ENCODE data around the gene TAF10.

TAF10 gene

GRCh38 chr11:6642957-6643356 is 30.9 kb upstream of the TAF10 start:
- FAIRE-seq (no peak), DNase-seq (ENCODE audit: extremely low spot score, insufficient read length, low read depth) (no peak)

DNA sequence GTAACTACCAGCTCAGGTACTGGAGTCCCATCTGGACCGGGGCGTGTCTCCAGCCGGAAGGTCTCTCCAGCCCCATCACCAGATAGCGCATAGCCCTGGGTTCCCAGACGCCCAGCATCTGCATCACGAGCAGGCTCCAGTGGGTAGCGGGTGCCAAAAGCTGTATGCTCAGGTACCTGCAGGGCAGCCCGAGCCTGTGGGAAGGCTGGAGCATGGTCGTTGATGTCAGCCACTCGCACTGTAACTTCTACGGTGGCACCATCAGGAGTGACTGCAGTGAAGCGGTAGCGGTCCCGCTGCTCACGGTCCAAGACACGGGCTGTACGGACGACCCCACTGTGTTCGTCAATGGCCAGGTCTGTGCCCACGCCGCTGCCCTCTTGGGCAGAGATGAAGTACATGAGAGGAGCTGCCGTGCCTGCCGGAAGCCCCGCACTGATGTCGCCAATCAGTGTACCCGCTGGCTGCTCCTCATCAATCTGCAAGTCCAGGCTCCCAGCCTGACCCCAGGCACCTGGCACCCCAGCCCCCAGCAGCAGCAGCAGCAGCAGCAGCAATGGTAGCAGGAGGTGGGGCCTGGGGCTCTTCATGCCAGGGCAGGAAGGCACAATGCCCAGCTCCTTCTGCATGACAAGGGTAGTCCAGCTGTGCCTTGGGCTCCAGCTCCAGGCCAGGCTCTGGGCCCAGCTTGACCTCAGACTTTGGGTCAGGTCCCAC is 29.1 kb upstream of the TAF10 start:
- FAIRE-seq, result no peak
- DNase-seq (ENCODE audit: extremely low spot score, insufficient read length, low read depth), result no peak

DNA sequence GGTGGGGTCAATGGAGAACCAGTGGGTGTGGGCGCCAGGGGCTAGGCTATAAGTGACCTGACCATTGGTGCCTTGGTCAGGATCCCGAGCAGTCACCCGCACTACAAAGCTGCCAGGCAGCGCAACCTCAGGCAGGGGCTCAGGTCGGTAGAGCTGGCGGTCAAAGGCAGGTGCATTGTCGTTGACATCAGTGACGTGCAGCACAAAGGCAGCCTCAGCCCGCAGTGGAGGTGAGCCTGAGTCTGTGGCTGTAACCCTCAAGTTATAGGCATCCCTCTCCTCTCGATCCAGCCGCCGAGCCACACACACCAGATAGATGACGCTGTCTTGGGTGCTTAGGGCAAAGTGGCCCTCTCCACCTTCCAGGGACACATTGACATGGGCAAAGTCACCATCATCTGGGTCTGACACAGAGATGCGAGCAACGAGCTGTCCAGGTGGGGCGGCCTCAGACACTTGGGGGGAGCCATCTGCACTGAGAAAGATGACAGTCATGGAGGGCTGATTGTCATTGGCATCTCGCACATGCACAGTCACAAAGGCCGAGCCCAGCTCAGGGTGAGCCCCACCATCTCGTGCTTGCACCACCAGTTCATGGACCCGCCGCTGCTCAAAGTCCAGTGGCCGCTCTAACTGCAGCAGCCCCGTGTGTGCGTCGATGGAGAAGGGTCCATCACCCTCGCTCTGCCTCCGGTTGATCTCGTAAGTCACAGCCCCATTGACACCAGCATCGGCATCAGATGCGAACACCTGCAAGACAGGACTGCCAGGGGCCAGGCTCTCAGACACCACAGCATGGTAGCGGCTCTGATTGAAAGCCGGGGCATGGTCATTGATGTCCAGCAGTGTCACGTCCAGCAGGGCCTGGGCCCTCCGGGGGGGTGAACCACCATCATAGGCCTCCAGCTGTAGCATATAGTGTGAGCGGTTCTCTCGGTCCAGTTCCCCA is 28.3 kb upstream of the TAF10 start:
- DNase-seq (ENCODE audit: extremely low spot score, insufficient read length, low read depth), result no peak
- FAIRE-seq, result no peak

GRCh38 chr11:6638429-6638828 is 26.4 kb upstream of the TAF10 start:
- FAIRE-seq (no peak), DNase-seq (ENCODE audit: extremely low spot score, insufficient read length, low read depth) (no peak)

DNA sequence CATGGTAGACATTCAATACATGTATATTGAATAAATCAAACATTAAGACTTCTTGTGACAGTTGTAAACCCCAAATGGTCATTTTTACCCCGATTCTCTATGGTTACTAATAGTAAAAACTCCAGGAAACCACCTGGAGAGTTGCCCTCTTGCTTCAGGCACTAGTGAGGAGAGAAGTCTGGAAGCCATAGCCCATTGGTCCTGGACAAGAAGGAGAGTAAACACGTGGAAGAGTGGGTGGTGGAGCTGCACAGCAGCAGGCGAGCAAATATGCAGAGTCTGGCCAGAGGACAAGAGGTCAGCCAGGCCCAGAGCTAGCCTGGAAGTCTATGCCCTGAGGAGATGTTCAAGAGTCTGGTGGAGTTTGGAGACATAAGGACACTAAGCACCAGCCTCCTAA is 25.9 kb upstream of the TAF10 start:
- FAIRE-seq, result no peak

DNA sequence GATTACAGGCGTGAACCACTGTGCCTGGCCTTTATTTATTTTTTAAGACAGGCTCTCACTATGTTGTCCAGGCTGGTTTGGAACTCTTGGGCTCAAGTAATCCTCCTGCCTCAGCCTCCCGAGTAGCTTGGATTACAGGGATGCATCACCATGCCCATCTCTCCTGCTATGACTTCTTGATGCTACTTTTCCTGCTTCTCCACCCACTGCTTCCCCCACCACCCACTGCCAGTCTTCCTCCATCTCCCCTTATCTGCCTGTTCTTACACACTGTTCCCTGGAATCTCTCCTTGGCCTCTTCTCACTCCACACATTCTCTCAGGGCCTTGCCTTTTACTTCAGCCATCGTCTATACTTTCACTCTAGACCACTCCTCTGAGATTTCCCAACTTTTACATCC is 24.5 kb upstream of the TAF10 start:
- DNase-seq (ENCODE audit: extremely low spot score, insufficient read length, low read depth) (no peak), FAIRE-seq (no peak)

More for the DNA sequence above, 25.9 kb upstream of the TAF10 start:
- no peak for DNase-seq (ENCODE audit: extremely low spot score, insufficient read length, low read depth)

DNA sequence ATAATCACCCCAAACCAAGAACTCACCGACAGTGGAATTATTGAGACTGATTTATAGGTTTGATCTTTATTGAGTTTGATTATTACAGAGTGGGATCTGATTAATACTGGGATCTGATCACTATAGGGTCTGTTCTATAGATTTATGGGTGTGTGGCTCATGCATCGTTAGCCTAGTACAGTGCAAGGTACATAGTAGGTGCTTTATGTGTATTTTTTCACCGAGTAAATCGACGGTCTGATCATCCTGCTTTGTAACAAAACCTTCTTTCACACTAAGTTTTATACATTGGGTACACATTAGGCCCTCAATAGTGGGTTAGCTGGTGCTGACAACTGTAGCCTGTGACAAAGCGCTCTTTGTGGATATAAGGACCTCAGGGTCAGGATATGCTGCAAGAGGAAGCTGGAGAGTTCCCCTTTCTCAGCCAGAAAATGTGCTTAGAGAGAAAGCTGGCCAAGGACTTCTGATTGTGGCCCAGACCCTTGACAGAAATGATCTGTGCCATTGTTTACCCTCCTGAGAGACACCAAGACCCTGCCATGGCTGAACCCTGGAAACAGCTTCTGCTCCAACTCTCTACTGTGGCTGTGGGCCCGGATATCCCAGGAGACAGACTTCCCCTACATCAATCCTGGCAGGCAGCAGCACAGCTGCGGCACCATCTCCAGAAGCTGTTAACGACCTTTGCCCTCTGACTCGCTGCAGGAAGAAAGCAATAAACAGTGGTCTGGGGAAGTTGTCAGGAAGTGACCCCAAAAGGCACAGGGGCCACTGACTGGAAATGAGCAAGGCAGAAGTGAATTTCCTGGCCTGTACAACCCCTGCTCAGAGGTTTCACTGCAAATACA is 23.3 kb upstream of the TAF10 start:
- no peak for FAIRE-seq

GRCh38 chr11:6634534-6634933 is 22.5 kb upstream of the TAF10 start:
- FAIRE-seq (no peak), DNase-seq (ENCODE audit: extremely low spot score, insufficient read length, low read depth) (no peak)

More for the DNA sequence above, 23.3 kb upstream of the TAF10 start:
- DNase-seq (ENCODE audit: extremely low spot score, insufficient read length, low read depth), result no peak

GRCh38 chr11:6633422-6634408 is 21.7 kb upstream of the TAF10 start:
- DNase-seq (ENCODE audit: extremely low spot score, insufficient read length, low read depth), result no peak
- no peak for FAIRE-seq

DNA sequence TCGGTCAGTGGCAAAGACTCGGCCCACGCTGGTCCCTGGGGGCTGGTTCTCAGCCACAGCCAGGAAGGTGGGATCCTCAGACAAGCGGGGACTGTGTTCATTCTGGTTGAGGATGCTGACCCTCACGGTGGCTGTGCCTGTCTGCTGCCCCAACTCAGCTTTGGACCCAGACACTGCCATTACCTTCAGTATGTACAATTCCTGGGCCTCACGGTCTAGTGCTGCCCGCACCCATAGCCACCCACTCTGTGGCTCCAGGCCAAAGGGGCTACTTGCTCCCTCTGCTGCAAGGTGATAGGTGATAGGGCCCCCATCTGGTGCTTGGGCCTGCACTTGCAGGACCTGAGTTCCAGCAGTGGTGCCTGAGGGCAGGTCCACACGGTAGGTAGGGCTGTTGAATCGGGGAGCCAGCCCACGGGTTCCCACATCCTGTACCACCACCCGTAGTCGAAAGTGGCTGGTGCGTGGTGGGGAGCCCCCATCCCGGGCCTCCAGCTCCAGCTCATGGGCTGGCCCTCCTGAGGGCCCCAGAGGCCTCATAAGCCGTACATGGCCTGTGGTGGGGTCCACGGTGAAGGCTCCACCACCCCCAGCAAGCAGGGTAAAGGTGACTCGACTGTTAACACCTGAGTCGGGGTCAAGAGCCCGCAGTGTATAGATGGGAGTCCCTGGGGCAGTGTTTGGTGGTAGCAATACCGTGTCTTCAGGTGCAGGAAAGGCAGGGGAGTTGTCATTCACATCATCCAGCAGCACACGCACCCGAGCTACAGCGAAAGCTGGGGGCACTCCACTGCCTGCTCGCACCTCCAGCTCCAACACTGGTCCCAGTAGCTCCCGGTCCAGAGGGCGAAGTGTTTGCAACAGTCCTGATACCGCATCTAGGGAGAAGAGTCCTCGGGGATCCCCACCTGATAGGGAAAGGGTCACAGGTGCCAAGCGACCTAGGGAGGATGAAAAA is 20.4 kb upstream of the TAF10 start:
- DNase-seq (ENCODE audit: extremely low spot score, insufficient read length, low read depth) (no peak), FAIRE-seq (no peak)

GRCh38 chr11:6631361-6631890 is 19.4 kb upstream of the TAF10 start:
- no peak for DNase-seq (ENCODE audit: extremely low spot score, insufficient read length, low read depth)

DNA sequence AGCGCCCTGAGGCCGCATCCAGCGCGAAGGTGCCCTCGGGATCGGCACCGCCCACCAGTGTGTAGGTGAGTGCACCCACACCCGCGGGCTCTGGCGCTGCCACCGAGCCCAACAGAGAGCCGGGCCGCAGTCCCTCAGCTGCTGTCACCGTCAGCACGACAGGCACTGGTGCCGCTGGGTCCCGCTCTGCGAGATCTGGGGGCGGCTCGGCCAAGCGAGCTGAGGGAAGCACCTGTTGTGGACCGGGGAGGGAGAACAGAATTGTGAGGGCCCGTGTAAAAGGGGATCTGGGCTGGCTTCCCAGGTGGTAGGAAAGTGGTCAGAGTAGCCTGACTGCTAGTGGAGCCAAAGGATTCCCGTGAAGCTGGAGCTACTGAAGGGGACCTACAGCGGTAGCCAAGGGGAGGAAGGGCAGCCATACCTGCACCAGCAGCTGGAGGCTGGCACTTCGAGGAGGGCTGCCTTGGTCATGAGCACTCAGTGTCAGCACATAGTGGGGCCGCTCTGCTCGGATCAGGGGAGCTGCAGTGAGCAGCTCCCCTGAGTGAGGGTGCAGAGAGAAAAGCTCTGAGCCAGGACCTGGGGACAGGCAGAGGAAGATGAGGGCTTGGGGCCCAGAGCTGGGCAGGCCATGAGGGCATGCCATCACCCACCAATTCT is 18.7 kb upstream of the TAF10 start:
- no peak for DNase-seq (ENCODE audit: extremely low spot score, insufficient read length, low read depth)
- FAIRE-seq, result no peak

More at GRCh38 chr11:6631361-6631890, 19.4 kb upstream of the TAF10 start:
- FAIRE-seq, result no peak

DNA sequence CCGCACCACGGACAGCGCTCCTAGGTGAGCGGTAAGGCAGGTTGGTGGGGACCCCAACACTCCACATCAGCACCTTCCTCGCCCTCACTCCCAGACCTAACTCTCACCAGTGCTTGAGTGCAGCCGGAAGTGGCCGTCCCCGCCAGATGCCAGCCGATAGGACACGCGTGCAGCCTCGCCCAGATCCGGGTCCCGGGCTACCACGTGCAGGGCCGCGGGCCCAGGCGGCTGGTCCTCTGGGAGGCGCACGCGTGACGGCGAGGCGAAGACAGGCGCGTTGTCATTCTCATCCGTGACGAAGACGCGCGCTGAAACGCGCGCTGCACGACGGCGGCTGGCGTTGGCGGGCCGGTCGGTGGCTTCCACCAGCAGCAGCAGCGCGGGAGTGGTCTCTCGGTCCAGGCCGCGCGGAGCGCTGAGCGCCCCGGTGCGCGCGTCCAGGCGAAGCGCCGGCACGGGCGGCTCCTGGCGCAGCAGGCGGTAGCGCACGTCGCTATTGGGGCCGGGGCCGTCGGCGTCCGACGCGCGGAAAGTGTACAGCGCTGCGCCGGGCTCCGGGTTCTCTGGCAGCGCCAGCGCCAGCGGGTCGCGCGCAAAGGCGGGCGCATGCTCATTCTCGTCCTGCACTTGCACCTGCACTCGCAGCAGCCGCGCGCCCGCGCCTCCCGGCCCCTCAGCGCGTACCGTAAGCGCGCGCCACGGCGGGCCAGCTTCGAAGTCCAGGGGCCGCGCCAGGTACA is 18.0 kb upstream of the TAF10 start:
- DNase-seq (ENCODE audit: extremely low spot score, insufficient read length, low read depth) (no peak), FAIRE-seq (no peak)

- no peak for DNase-seq (ENCODE audit: extremely low spot score, insufficient read length, low read depth)
- no peak for FAIRE-seq
Measured at GRCh38 chr11:6629573-6629891, 17.5 kb upstream of the TAF10 start.

GRCh38 chr11:6628526-6628925 is 16.5 kb upstream of the TAF10 start:
- DNase-seq (ENCODE audit: extremely low spot score, insufficient read length, low read depth) (no peak), FAIRE-seq (no peak)

DNA sequence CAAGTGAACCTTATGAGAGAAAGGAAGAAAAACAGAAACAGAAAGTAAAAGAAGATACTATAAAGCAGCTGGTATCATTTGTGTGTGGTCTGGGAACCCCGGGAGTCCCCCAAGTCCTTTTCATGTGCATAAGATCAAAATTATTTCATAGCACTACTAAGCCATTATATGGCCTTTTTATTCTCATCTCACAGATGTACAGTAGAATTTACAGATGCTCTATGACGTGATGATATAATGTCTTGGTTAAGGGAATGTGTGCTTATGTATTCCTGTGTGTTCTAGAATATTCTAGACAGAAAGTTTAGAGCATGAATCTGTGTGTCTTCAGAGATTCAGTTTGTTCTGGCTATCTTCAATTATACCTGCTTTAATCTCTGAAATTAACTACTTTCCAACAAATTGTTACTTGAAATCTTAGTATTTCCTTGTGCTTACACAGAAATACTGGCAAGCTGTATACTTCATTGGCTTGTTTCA is 15.8 kb upstream of the TAF10 start:
- peak; percentile 81 for FAIRE-seq
- DNase-seq (ENCODE audit: extremely low spot score, insufficient read length, low read depth), result no peak
